ENCODE results near the gene PRKD3.

DNA sequence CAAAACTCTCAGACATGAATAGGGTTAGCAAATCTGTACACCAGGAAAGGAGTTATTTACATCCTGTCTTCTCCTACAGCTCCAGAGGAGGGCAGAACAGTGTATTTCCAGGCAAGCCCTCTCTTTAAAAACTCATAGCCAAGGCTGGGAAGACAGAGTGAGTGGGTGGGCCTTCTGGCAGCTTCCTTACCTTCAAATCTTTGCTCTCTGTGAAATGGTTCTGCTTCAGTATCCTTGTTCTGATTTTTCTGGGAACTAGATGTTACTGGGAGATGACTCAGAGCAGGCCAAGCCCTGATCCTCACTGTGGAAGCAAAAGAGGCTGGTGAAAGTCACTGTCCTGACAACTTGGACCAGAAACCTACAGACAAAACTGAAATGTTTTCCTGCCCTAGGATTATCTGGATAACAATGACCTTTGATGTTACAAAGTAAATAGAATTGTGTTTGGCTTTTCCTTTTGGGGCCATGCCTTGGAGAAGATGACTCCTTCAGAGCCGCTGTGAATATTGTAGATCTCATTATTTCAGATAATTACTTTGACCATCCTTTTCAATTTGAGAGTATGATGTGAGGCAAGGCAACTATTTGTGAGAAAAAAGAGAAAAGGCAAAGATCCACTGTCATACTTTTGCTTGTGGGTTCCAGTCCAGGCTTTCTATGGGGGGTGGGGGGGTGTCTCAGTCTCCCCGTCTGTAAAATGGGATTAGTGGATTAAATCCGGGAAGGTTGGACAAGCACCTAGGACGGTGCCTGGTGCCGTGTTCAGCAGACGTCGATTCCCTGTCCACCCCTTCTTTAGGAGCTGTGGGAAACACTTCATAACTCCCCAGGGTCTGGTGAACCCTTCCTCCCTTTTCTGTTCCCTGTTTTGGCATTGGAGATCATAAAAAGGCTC is 19.2 kb upstream of the PRKD3 start:
- TF ChIP-seq CTCF (IDR thresholded peaks at IDR 0.05 in 8 of 11, conservative IDR thresholded peaks at IDR 0.05 in 3 of 11), result peak in 2 of 11 experiments; percentile 17 to 31
- no peak for TF ChIP-seq POLR2A (IDR thresholded peaks at IDR 0.05)

Data from spleen (tissue), 7 donors.